Muscle of leg (tissue), 11 donors: ENCODE results near the gene TBC1D23. TPM values are rescaled to one million over a fixed set of nuclear protein-coding genes. Genes with fewer than 3 reads are reported as not detected.
"Not testable (repeated sequence)": the region's sequence is repeated elsewhere in the genome, so short reads cannot be mapped to it uniquely, and the experiment has no call there.

Source experiments
- DNase-seq: peaks from one replicate; pipeline ENCODE4 v3.0.0; 2013
- H3K27ac ChIP-seq: one replicate; pipeline ENCODE4 v1.5.1; 2013; ENCODE audit warnings: mild to moderate bottlenecking, low read length, control low read depth
- H3K27me3 ChIP-seq: one replicate; pipeline ENCODE4 v1.6.1; 2013; ENCODE audit warnings: low read length; ENCODE audit not compliant: control insufficient read depth, insufficient read depth
- H3K36me3 ChIP-seq: one replicate; pipeline ENCODE4 v1.6.1; 2013; ENCODE audit warnings: low read length; ENCODE audit not compliant: control insufficient read depth, insufficient read depth
- H3K4me1 ChIP-seq: one replicate; pipeline ENCODE4 v1.6.1; 2013; ENCODE audit warnings: low read length; ENCODE audit not compliant: control insufficient read depth, insufficient read depth
- H3K4me3 ChIP-seq: one replicate; pipeline ENCODE4 v1.5.1; 2013; ENCODE audit warnings: low read length, control low read depth
- H3K9me3 ChIP-seq: replicated peaks from 2 replicates; pipeline ENCODE4 v1.6.1; 2013; ENCODE audit warnings: low read depth, low read length; ENCODE audit not compliant: control insufficient read depth
- WGBS: methylation state at CpG from one replicate; pipeline ENCODE4 v1.1.5; 2013; ENCODE audit warnings: missing lambda C conversion rate; ENCODE audit not compliant: insufficient coverage; 5-methylcytosine and 5-hydroxymethylcytosine counted together
- polyA plus RNA-seq, 8 donors: library from polyadenylated mRNA; unstranded; fragments of 120-200 nt; gene quantifications; one replicate each; pipeline versions ENCODE4 v1.2.1 to v1.2.3, GENCODE V29; 2013; ENCODE audit warnings: inconsistent platforms in 1 of 8, low replicate concordance in 1 of 8; ENCODE audit not compliant: insufficient read length in 8 of 8, insufficient read depth in 1 of 8
- total RNA-seq: library from RNA; stranded (reverse); fragments of 120-200 nt; gene quantifications from one replicate; pipeline ENCODE4 v1.2.4, GENCODE V29; 2013

The TBC1D23 gene
- total and polyA plus RNA-seq, 9 donors, result 27.0 to 37.3 (median 31.4) TPM

DNA sequence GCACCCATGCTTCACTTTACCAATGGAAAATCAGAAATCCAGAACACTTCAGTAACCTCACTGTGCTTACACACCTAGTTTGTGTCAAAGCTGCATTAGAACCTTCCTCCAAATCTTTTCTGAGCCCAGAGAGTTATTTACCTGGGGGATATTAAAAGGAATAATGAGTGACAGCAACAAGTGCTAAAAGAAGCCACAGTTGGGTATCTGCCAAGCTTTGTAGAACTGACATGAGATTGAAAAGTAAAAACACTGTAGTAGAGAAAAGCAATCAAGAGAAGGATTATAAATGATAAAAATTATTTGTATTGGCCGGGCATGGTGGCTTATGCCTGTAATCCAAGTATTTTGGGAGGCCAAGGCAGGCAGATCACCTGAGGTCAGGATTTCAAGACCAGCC, 8.8 kb upstream of the TBC1D23 start:
- DNase-seq, result peak; percentile 37
- Histone ChIP-seq H3K4me1 (peaks cover 8% of the 10 kb centered on the region), H3K36me3 (no peaks in the 10 kb centered on the region), H3K9me3 (no peaks in the 10 kb centered on the region), H3K27me3 (no peaks in the 10 kb centered on the region), H3K4me3 (no peak overlapping the region), H3K27ac (no peak overlapping the region)
- WGBS, result no CpG with 5 or more reads among the region's 1 CpG

DNA sequence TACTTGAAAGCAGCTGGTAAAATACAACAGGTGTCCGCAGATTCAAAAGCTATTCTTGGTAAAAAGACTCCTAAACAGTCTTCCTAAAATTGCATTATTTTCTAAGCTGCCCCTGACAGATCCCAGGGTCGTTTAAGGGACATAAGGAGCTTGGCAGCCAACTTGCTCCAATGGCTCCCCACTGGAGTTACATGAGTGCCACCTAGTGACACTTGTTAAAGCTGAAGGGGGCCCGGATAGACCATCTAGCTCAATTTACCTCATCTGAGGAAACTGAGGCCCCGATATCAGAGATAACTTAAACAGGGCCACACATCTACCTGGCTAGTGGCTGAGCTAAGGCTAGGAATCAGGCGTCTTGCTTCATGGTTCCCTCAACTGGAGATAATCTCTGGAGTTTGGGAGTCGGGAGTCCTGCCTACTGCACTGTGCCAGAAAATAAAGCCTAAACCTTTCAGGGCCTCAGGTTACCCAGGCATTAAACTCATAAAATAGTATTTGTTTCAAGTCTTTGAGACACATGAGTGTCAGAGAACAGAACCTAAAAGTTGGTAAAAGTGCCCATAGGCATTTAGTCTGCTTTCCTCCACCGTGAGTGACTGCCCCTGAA, 6.5 kb upstream of the TBC1D23 start:
- peak overlapping the region; percentile 54 for H3K27ac ChIP-seq
- no peaks in the 10 kb centered on the region for H3K36me3 ChIP-seq
- peak; percentile 93 for DNase-seq
- H3K4me1 ChIP-seq, result peaks cover 13% of the 10 kb centered on the region
- no peaks in the 10 kb centered on the region for H3K9me3 ChIP-seq
- H3K4me3 ChIP-seq, result no peak overlapping the region
- no peaks in the 10 kb centered on the region for H3K27me3 ChIP-seq
- 0% methylated on average over 2 of the region's 7 CpGs for WGBS

GRCh38 chr3:100256731-100257151, 4.1 kb upstream of the TBC1D23 start:
- H3K4me1 ChIP-seq, result peaks cover 18% of the 10 kb centered on the region
- no peaks in the 10 kb centered on the region for H3K27me3 ChIP-seq
- no peak overlapping the region for H3K4me3 ChIP-seq
- no peaks in the 10 kb centered on the region for H3K36me3 ChIP-seq
- peak; percentile 90 for DNase-seq
- no peaks in the 10 kb centered on the region for H3K9me3 ChIP-seq
- peak overlapping the region; percentile 53 for H3K27ac ChIP-seq

GRCh38 chr3:100257586-100257985, 3.2 kb upstream of the TBC1D23 start:
- H3K4me1 ChIP-seq, result peaks cover 21% of the 10 kb centered on the region
- no peak overlapping the region for H3K4me3 ChIP-seq
- peak; percentile 59 for DNase-seq
- H3K36me3 ChIP-seq, result no peaks in the 10 kb centered on the region
- no peaks in the 10 kb centered on the region for H3K9me3 ChIP-seq
- H3K27ac ChIP-seq, result peak overlapping the region; percentile 36
- no peaks in the 10 kb centered on the region for H3K27me3 ChIP-seq
- WGBS, result no CpG with 5 or more reads among the region's 3 CpGs

- Histone ChIP-seq H3K27ac (peak overlapping the region; percentile 98), H3K27me3 (no peaks in the 10 kb centered on the region), H3K4me3 (peak overlapping the region; percentile 96), H3K36me3 (no peaks in the 10 kb centered on the region), H3K4me1 (peaks cover 12% of the 10 kb centered on the region), H3K9me3 (no peaks in the 10 kb centered on the region)
- DNase-seq, result peak; percentile 97
- 4% methylated on average over 13 of the region's 18 CpGs for WGBS
Observed at GRCh38 chr3:100260081-100260684, 609 bp upstream of the TBC1D23 start.

- WGBS, result 0% methylated on average over 5 of the region's 11 CpGs
- Histone ChIP-seq H3K27me3 (no peaks in the 10 kb centered on the region), H3K4me1 (peaks cover 12% of the 10 kb centered on the region), H3K27ac (peak overlapping the region; percentile 98), H3K36me3 (no peaks in the 10 kb centered on the region), H3K4me3 (peak overlapping the region; percentile 96), H3K9me3 (no peaks in the 10 kb centered on the region)
- no peak for DNase-seq
Observed at GRCh38 chr3:100261485-100261903, 702 bp downstream of the TBC1D23 start.

DNA sequence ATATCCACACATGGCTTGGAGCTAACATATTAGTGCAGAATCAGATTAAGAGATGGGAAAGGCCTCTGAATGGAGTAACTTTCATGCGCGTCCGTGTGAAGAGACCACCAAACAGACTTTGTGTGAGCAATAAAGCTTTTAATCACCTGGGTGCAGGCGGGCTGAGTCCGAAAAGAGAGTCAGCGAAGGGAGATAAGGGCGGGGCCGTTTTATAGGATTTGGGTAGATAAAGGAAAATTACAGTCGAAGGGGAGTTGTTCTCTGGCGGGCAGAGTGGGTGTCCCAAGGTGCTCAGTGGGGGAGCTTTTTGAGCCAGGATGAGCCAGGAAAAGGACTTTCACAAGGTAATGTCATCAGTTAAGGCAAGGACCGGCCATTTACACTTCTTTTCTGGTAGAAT, 2.1 kb downstream of the TBC1D23 start:
- H3K27me3 ChIP-seq, H3K36me3 ChIP-seq, H3K27ac ChIP-seq, DNase-seq, H3K4me1 ChIP-seq, H3K9me3 ChIP-seq, H3K4me3 ChIP-seq: not testable (repeated sequence)
- WGBS, result 81% methylated on average over 5 of the region's 11 CpGs

GRCh38 chr3:100263583-100263982, 2.8 kb downstream of the TBC1D23 start:
- Histone ChIP-seq H3K4me1 (peaks cover 7% of the 10 kb centered on the region), H3K4me3 (no peak overlapping the region), H3K27ac (no peak overlapping the region), H3K36me3 (no peaks in the 10 kb centered on the region), H3K9me3 (no peaks in the 10 kb centered on the region), H3K27me3 (no peaks in the 10 kb centered on the region)
- no peak for DNase-seq
- WGBS, result 80% methylated on average over 1 of the region's 2 CpGs

DNA sequence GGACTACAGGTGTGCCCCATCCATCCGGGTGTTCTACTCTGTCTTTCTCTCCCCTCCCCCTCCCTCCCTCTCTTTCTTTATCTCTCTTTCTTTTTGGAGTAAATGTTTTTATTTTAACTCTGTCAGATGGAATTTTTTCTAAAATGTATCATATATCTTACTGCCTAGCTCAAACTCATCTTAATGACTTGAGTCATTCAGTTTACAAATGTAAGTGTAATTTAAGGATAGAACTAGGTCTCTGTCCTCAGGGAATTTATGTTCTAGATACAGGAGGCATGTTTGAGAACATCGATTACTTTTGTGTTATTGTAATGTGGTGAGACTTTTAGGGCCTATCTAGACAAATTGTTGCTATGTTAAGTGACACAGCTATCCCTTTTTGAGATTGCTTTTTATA, 3.5 kb downstream of the TBC1D23 start:
- no peaks in the 10 kb centered on the region for H3K9me3 ChIP-seq
- WGBS, result no CpG with 5 or more reads among the region's 2 CpGs
- no peak overlapping the region for H3K4me3 ChIP-seq
- H3K4me1 ChIP-seq, result peaks cover 7% of the 10 kb centered on the region
- H3K27ac ChIP-seq, result no peak overlapping the region
- DNase-seq, result no peak
- H3K27me3 ChIP-seq, result no peaks in the 10 kb centered on the region
- H3K36me3 ChIP-seq, result no peaks in the 10 kb centered on the region

GRCh38 chr3:100265016-100265415, 4.2 kb downstream of the TBC1D23 start:
- H3K4me1 ChIP-seq, result peaks cover 9% of the 10 kb centered on the region
- H3K9me3 ChIP-seq, result no peaks in the 10 kb centered on the region
- no peaks in the 10 kb centered on the region for H3K27me3 ChIP-seq
- H3K27ac ChIP-seq, result no peak overlapping the region
- no peaks in the 10 kb centered on the region for H3K36me3 ChIP-seq
- DNase-seq, result no peak
- no CpG with 5 or more reads among the region's 1 CpG for WGBS
- no peak overlapping the region for H3K4me3 ChIP-seq
